SK-N-MC (cell line): ENCODE measurements around the gene TMEM131.

Experiments used
- DNase-seq: peaks from one replicate; pipeline ENCODE4 v3.0.0-alpha.2; 2011; ENCODE audit warnings: low read depth, low spot score
- H3K27ac ChIP-seq: fragments of 200-600 bp; sonication (generic); 2 replicates; pipeline ENCODE4 v1.5.1; 2016; ENCODE audit warnings: mixed run types
- H3K36me3 ChIP-seq: fragments of 200-600 bp; sonication (generic); 2 replicates; pipeline ENCODE4 v1.6.1; 2017; ENCODE audit warnings: antibody characterized with exemption, low read length, mixed read lengths; ENCODE audit not compliant: insufficient read depth
- H3K4me3 ChIP-seq: fragments of 200-600 bp; sonication (generic); 2 replicates; pipeline ENCODE4 v1.5.1; 2016
- H3K9ac ChIP-seq: fragments of 200-600 bp; sonication (generic); 2 replicates; pipeline ENCODE4 v1.8.0; 2017; ENCODE audit warnings: mixed run types, mixed read lengths; ENCODE audit not compliant: insufficient read length
- H3K9me3 ChIP-seq: fragments of 200-600 bp; sonication (generic); 2 replicates; pipeline ENCODE4 v1.6.1; 2017; ENCODE audit warnings: low read depth, mild to moderate bottlenecking, antibody characterized with exemption, low read length, moderate library complexity, mixed read lengths
- EZH2 ChIP-seq: fragments of 200-600 bp; sonication (generic); IDR thresholded peaks from one replicate; pipeline ENCODE4 v1.6.1; 2017; ENCODE audit warnings: antibody characterized with exemption
- FOXP2 ChIP-seq: optimal IDR thresholded peaks from 2 replicates; pipeline ENCODE3; 2011; ENCODE audit warnings: mild to moderate bottlenecking, moderate library complexity; ENCODE audit not compliant: insufficient read depth; ENCODE audit errors: extremely low read length, control extremely low read depth
- POLR2AphosphoS5 ChIP-seq: IDR thresholded peaks from 2 replicates; pipeline ENCODE4 v1.6.1; 2012; ENCODE audit warnings: mild to moderate bottlenecking, low read depth, low read length, borderline replicate concordance

Gene TMEM131

GRCh38 chr2:98036349-98037000, 40.7 kb upstream of the TMEM131 start:
- TF ChIP-seq FOXP2: no peak
- no peak for TF ChIP-seq POLR2AphosphoS5
- TF ChIP-seq EZH2: no peak
- Histone ChIP-seq H3K36me3 (no peaks in the 10 kb centered on the region), H3K4me3 (no peak overlapping the region), H3K27ac (no peak overlapping the region), H3K9me3 (no peaks in the 10 kb centered on the region), H3K9ac (no peak overlapping the region)
- DNase-seq: no peak

GRCh38 chr2:98034745-98035144, 39.0 kb upstream of the TMEM131 start:
- H3K9ac ChIP-seq: no peak overlapping the region
- DNase-seq: no peak
- no peak overlapping the region for H3K27ac ChIP-seq
- TF ChIP-seq EZH2 (no peak), POLR2AphosphoS5 (no peak), FOXP2 (no peak)
- no peak overlapping the region for H3K4me3 ChIP-seq
- H3K36me3 ChIP-seq: no peaks in the 10 kb centered on the region
- no peaks in the 10 kb centered on the region for H3K9me3 ChIP-seq

DNA sequence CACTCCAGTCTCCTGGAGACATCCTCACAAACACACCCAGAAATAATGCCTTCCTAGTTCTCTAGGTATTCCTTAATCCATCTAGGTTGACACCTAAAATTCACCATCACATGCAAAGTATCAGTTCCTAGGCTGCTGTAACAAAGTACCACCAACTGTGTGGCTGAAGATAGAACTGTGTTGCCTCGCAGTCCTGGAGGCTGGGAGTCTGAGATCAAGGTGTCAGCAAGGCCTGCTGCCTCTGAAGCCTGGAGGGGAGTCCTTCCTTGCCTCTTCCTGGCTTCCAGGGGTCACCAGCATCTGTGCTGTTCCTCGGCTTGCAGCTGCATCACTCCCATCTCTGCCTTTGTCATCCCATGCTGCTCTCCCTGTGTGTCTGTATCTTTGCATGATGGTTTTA, 36.3 kb upstream of the TMEM131 start:
- Histone ChIP-seq H3K9me3 (no peaks in the 10 kb centered on the region), H3K36me3 (no peaks in the 10 kb centered on the region)
- TF ChIP-seq FOXP2 (no peak), EZH2 (no peak), POLR2AphosphoS5 (no peak)

GRCh38 chr2:98029718-98030222, 34.0 kb upstream of the TMEM131 start:
- DNase-seq: no peak
- Histone ChIP-seq H3K4me3 (no peak overlapping the region), H3K9me3 (no peaks in the 10 kb centered on the region), H3K36me3 (no peaks in the 10 kb centered on the region), H3K9ac (no peak overlapping the region), H3K27ac (no peak overlapping the region)
- no peak for TF ChIP-seq POLR2AphosphoS5
- no peak for TF ChIP-seq FOXP2

More for the DNA sequence above, 36.3 kb upstream of the TMEM131 start:
- Histone ChIP-seq H3K9ac (no peak overlapping the region), H3K27ac (no peak overlapping the region), H3K4me3 (no peak overlapping the region)
- DNase-seq: no peak

- TF ChIP-seq EZH2 (no peak), POLR2AphosphoS5 (no peak), FOXP2 (no peak)
- Histone ChIP-seq H3K9me3 (no peaks in the 10 kb centered on the region), H3K36me3 (no peaks in the 10 kb centered on the region), H3K27ac (no peak overlapping the region), H3K9ac (no peak overlapping the region), H3K4me3 (no peak overlapping the region)
- no peak for DNase-seq
These were observed 33.4 kb upstream of the TMEM131 start for GRCh38 chr2:98028931-98029717.

- H3K27ac ChIP-seq: no peak overlapping the region
- no peak overlapping the region for H3K9ac ChIP-seq
- TF ChIP-seq EZH2: no peak
- H3K36me3 ChIP-seq: no peaks in the 10 kb centered on the region
- no peak for DNase-seq
- H3K9me3 ChIP-seq: no peaks in the 10 kb centered on the region
- H3K4me3 ChIP-seq: no peak overlapping the region
These were observed 32.4 kb upstream of the TMEM131 start for GRCh38 chr2:98028101-98028561.

- TF ChIP-seq EZH2 (no peak), POLR2AphosphoS5 (no peak), FOXP2 (no peak)
- Histone ChIP-seq H3K9ac (no peak overlapping the region), H3K9me3 (no peaks in the 10 kb centered on the region), H3K36me3 (no peaks in the 10 kb centered on the region), H3K27ac (no peak overlapping the region), H3K4me3 (no peak overlapping the region)
- DNase-seq: no peak
These were observed 31.8 kb upstream of the TMEM131 start for GRCh38 chr2:98027538-98027937.

- Histone ChIP-seq H3K4me3 (no peak overlapping the region), H3K27ac (no peak overlapping the region), H3K36me3 (no peaks in the 10 kb centered on the region), H3K9me3 (no peaks in the 10 kb centered on the region), H3K9ac (no peak overlapping the region)
- TF ChIP-seq EZH2 (no peak), POLR2AphosphoS5 (no peak)
- no peak for DNase-seq
These were observed 31.3 kb upstream of the TMEM131 start for GRCh38 chr2:98026927-98027522.
